Endodermal cell (in vitro differentiated cells): Measurements from ENCODE around the gene CDKN2A. TPM values are rescaled to one million over a fixed set of nuclear protein-coding genes. Genes with fewer than 3 reads are reported as not detected.

ENCODE experiments used
- DNase-seq: peaks from one replicate; pipeline ENCODE4 v3.0.0-alpha.2; 2017
- H3K27ac ChIP-seq: 2 replicates; pipeline ENCODE4 v1.5.1; 2013; ENCODE audit warnings: mild to moderate bottlenecking, low read depth, low read length, moderate library complexity
- H3K27me3 ChIP-seq: 2 replicates; pipeline ENCODE4 v1.6.1; 2013; ENCODE audit warnings: mild to moderate bottlenecking, low read length, moderate library complexity; ENCODE audit not compliant: insufficient read depth, control insufficient read depth, poor library complexity, severe bottlenecking
- H3K36me3 ChIP-seq: 2 replicates; pipeline ENCODE4 v1.7.0; 2013; ENCODE audit warnings: mild to moderate bottlenecking, low read length, moderate library complexity; ENCODE audit not compliant: control insufficient read depth, insufficient read depth
- H3K4me1 ChIP-seq: one replicate; pipeline ENCODE4 v1.7.0; 2013; ENCODE audit warnings: low read length; ENCODE audit not compliant: control insufficient read depth, insufficient read depth
- H3K4me3 ChIP-seq: 2 replicates; pipeline ENCODE4 v1.5.1; 2013; ENCODE audit warnings: mild to moderate bottlenecking, low read length, moderate library complexity
- H3K9ac ChIP-seq: 2 replicates; pipeline ENCODE4 v1.6.1; 2013; ENCODE audit warnings: mild to moderate bottlenecking, low read length, moderate library complexity; ENCODE audit not compliant: poor library complexity, severe bottlenecking; ENCODE audit errors: extremely low read depth
- H3K9me3 ChIP-seq: 2 replicates; pipeline ENCODE4 v1.6.1; 2013; ENCODE audit warnings: mild to moderate bottlenecking, low read length, moderate library complexity; ENCODE audit not compliant: control insufficient read depth
- H3K27ac Mint-ChIP-seq: 2 replicates; pipeline ENCODE4 v1.8.0; 2020; ENCODE audit warnings: mixed read lengths
- H3K27me3 Mint-ChIP-seq: 2 replicates; pipeline ENCODE4 v1.8.0; 2021; ENCODE audit warnings: mild to moderate bottlenecking, mixed read lengths; ENCODE audit not compliant: insufficient read depth
- H3K36me3 Mint-ChIP-seq: 2 replicates; pipeline ENCODE4 v1.8.0; 2020; ENCODE audit warnings: low read depth, mixed read lengths
- H3K4me1 Mint-ChIP-seq: 2 replicates; pipeline ENCODE4 v1.8.0; 2020; ENCODE audit warnings: mixed read lengths
- H3K4me3 Mint-ChIP-seq: 2 replicates; pipeline ENCODE4 v1.8.0; 2020; ENCODE audit warnings: mild to moderate bottlenecking, moderate library complexity, mixed read lengths
- H3K9me3 Mint-ChIP-seq: 2 replicates; pipeline ENCODE4 v1.8.0; 2020; ENCODE audit warnings: mild to moderate bottlenecking, mixed read lengths
- WGBS, 2 experiments: methylation state at CpG; one replicate each; pipeline versions ENCODE4 v1.1.5 to v1.1.7; 2013; ENCODE audit warnings: missing lambda C conversion rate in 2 of 2, mixed read lengths in 1 of 2; ENCODE audit not compliant: insufficient coverage in 1 of 2, insufficient read length in 1 of 2; 5-methylcytosine and 5-hydroxymethylcytosine counted together
- total RNA-seq, 2 donors: library from RNA; stranded (reverse); fragmentation: NEBNext Ultra II Directional in 1 of 2; extraction: Animal tissue kit (Norgen Biotek cat#: 25700) in 1 of 2; gene quantifications; 2 replicates in 1 of 2; 3 replicates in 1 of 2; pipeline ENCODE4 v1.2.1, GENCODE V29; 2021
- TF ChIP-seq, protein P1 (sequence below): fragments of 200-600 bp; sonication (generic); conservative IDR thresholded peaks from 2 replicates; pipeline ENCODE4 v1.5.0; 2021; ENCODE audit warnings: antibody characterized with exemption, mild to moderate bottlenecking

Gene CDKN2A
- total RNA-seq, 2 donors from 2014 or later, result 1.9 to 6.7 TPM

DNA sequence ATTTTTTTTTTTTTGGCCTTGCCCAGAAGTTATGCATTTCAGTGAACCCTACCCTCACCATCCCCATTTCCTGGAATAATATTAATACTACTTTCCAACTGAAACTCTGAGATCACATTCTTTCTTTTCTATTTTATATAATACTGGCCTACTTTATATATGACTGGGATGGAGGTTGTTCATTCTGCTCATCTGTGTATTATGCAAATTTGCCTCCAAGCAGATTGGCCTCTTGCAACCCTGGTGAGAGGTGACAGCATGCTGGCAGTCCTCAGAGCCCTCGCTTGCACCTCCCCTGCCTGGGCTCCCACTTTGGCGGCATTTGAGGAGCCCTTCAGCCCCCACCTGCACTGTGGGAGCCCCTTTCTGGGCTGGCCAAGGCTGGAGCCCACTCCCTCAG is 35.4 kb downstream of the CDKN2A start:
- no peak for DNase-seq
- TF ChIP-seq, protein P1, sequence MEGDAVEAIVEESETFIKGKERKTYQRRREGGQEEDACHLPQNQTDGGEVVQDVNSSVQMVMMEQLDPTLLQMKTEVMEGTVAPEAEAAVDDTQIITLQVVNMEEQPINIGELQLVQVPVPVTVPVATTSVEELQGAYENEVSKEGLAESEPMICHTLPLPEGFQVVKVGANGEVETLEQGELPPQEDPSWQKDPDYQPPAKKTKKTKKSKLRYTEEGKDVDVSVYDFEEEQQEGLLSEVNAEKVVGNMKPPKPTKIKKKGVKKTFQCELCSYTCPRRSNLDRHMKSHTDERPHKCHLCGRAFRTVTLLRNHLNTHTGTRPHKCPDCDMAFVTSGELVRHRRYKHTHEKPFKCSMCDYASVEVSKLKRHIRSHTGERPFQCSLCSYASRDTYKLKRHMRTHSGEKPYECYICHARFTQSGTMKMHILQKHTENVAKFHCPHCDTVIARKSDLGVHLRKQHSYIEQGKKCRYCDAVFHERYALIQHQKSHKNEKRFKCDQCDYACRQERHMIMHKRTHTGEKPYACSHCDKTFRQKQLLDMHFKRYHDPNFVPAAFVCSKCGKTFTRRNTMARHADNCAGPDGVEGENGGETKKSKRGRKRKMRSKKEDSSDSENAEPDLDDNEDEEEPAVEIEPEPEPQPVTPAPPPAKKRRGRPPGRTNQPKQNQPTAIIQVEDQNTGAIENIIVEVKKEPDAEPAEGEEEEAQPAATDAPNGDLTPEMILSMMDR, result no peak
- 88% methylated on average over 2 of the region's 2 CpGs; no CpG with 5 or more reads in 1 of the 2 experiments for WGBS, 2 experiments
- no peak overlapping the region for H3K27ac ChIP-seq
- H3K36me3 Mint-ChIP-seq, result no peaks in the 10 kb centered on the region
- H3K27me3 ChIP-seq, result peaks cover 43% of the 10 kb centered on the region
- H3K9ac ChIP-seq, result no peak overlapping the region
- H3K4me1 ChIP-seq, result no peaks in the 10 kb centered on the region
- H3K4me3 ChIP-seq, result no peak overlapping the region
- no peak overlapping the region for H3K27ac Mint-ChIP-seq
- H3K36me3 ChIP-seq, result no peaks in the 10 kb centered on the region
- H3K9me3 Mint-ChIP-seq, result peaks cover 12% of the 10 kb centered on the region
- no peaks in the 10 kb centered on the region for H3K4me1 Mint-ChIP-seq
- H3K4me3 Mint-ChIP-seq, result no peak overlapping the region
- H3K9me3 ChIP-seq, result peaks cover 6% of the 10 kb centered on the region
- H3K27me3 Mint-ChIP-seq, result peaks cover 56% of the 10 kb centered on the region

DNA sequence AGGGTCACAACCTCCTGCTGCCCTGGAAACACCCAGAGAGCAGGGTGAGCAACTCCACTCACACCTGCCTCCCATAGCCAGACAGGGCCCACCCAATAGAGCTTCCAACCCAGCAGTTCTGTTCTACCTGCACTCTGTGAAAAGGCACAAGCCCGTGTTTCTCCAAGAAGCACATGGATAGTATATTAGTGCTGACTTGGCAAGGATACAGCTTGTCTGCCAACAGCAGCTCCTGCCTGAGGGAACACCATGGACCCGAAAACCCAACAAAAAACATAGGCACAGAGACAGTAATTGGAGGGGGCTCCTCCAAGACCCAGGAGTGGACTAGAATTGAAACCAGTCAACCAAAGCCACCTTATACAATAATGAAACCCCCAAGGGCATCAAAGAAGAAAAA is 48.6 kb downstream of the CDKN2A start:
- no peak overlapping the region for H3K4me3 Mint-ChIP-seq

DNA sequence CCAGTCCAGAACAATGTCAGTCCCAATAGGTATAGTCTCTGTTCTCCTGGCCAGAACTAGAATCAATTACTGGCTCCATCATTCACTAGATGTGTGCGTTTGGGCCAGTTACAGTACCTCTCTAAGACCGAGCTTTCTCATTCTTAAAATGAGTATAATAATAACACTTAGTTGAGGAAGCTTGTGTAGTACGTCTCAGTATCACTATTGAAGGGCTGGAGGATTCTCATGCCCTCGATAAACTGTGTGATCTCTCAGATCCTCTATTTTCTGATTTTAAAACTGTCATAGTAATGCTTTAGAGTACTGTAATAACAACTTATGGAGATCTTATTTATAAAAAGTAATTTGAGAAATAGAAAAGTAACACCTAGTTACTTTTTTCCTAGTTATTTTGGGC is 50.7 kb downstream of the CDKN2A start:
- Histone ChIP-seq H3K9ac (no peak overlapping the region), H3K27me3 (no peaks in the 10 kb centered on the region), H3K27ac (no peak overlapping the region), H3K4me1 (no peaks in the 10 kb centered on the region), H3K4me3 (no peak overlapping the region), H3K36me3 (no peaks in the 10 kb centered on the region), H3K9me3 (no peaks in the 10 kb centered on the region)
- TF ChIP-seq, protein P1, result no peak
- H3K4me1 Mint-ChIP-seq, result no peaks in the 10 kb centered on the region
- 92% methylated on average over 4 of the region's 4 CpGs; no CpG with 5 or more reads in 1 of the 2 experiments for WGBS, 2 experiments
- peaks cover 6% of the 10 kb centered on the region for H3K27me3 Mint-ChIP-seq
- no peaks in the 10 kb centered on the region for H3K36me3 Mint-ChIP-seq
- no peak for DNase-seq
- H3K27ac Mint-ChIP-seq, result no peak overlapping the region
- H3K9me3 Mint-ChIP-seq, result peaks cover 1% of the 10 kb centered on the region
- H3K4me3 Mint-ChIP-seq, result no peak overlapping the region

More for the DNA sequence above, 48.6 kb downstream of the CDKN2A start:
- TF ChIP-seq, protein P1, result no peak
- Histone ChIP-seq H3K4me3 (no peak overlapping the region), H3K9me3 (no peaks in the 10 kb centered on the region), H3K4me1 (no peaks in the 10 kb centered on the region), H3K9ac (no peak overlapping the region), H3K36me3 (no peaks in the 10 kb centered on the region), H3K27me3 (no peaks in the 10 kb centered on the region), H3K27ac (no peak overlapping the region)
- DNase-seq, result no peak
- WGBS, 2 experiments, result 96% methylated on average over 2 of the region's 2 CpGs; no CpG with 5 or more reads in 1 of the 2 experiments
- no peaks in the 10 kb centered on the region for H3K36me3 Mint-ChIP-seq
- peaks cover 6% of the 10 kb centered on the region for H3K27me3 Mint-ChIP-seq
- H3K9me3 Mint-ChIP-seq, result peaks cover 1% of the 10 kb centered on the region
- no peaks in the 10 kb centered on the region for H3K4me1 Mint-ChIP-seq
- H3K27ac Mint-ChIP-seq, result no peak overlapping the region
